GM12891 (cell line): ENCODE measurements around the gene MILR1.

Source experiments
- PAX5 ChIP-seq: IDR thresholded peaks from 2 replicates; pipeline ENCODE4 v1.6.1; 2011; ENCODE audit warnings: low read length, moderate library complexity, mild to moderate bottlenecking; ENCODE audit not compliant: insufficient read depth, severe bottlenecking
- POLR2A ChIP-seq: IDR thresholded peaks from 2 replicates; pipeline ENCODE4 v1.6.1; 2011; ENCODE audit warnings: low read depth, low read length, control low read depth
- POLR2AphosphoS5 ChIP-seq: IDR thresholded peaks from 2 replicates; pipeline ENCODE4 v1.6.1; 2011; ENCODE audit warnings: low read depth, low read length, control low read depth
- SPI1 ChIP-seq: IDR thresholded peaks from 2 replicates; pipeline ENCODE4 v1.6.1; 2011; ENCODE audit warnings: low read depth, low read length, control low read depth
- TAF1 ChIP-seq: IDR thresholded peaks from 2 replicates; pipeline ENCODE4 v1.6.1; 2011; ENCODE audit warnings: low read depth, low read length, control low read depth

DNA sequence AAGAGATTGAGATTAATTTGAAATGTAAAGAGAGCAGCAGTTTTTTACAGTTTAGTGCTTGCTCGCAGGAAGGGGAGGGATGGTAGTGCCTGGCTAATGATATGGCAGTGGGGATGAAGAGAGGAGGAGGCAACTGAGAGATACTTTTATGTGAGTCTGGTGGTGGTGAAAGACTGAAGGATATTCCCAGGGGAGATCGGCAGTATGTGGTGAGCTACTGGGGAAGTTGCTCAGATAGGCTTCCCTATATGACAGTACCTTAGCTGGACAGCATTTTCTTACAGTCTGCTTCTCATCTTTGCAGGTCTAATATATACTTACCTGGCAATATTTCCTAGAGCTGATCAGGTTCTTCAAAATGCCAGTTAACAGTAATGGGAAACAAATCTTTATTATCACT, 66.5 kb downstream of the MILR1 start:
- no peak for TF ChIP-seq POLR2A
- no peak for TF ChIP-seq POLR2AphosphoS5
- TF ChIP-seq TAF1: no peak
- TF ChIP-seq SPI1: no peak
- TF ChIP-seq PAX5: no peak
